ENCODE measurements around the gene RFESD. TPM values are rescaled to one million over a fixed set of nuclear protein-coding genes. Genes with fewer than 3 reads are reported as not detected.
A peak's percentile ranks its signal among the peaks of the same experiment; 100 is the strongest.

Gene RFESD
- total RNA-seq: 1.3 TPM

DNA sequence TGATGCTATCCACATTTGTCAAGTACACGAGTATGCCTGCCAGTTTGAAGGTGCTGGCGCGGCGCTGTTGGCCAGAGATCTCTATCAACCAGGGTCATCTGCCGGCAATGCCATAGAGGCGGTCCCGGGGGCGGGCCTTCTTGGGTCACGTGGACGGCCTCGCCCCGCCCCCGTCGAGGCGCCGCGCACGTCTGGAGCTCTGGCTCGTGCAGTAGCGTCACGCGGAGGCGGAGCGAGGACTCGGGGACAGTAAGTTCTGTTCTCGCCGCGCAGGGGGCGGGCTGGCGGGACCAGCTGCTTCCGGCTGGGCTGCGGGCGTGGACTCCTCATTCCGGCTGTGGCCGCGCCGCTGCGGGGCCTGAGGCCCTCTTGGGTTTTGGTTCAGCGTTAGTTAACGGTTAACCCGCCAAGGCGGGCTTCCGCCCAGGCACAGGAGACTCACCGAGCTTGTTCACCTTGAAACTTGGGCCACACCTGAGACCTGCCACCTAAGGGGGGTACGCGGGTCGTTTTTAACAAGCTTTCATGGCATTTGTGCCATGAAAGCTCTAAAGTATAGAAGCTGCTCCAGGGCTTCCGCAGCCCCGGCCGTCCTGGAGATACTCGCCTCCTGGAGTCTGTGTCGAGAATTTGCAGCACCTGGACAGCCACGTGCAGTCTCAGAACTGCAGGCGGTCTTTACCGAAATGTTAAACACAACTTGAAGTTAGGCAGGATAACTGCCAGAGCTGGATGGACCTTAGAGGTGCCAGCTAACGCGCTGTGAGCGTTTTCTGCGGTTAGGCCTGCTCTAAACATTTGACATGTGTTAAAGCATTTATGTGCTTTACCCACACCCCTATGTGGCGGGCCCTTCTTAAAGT lies at the start of gene RFESD:
RFESD (plus strand) TSS at position 209 of the 863 bp plus-strand sequence. CDS start 5,495 bp downstream, outside the sequence.
- peak; percentile 98 for DNase-seq (ENCODE audit: low spot score)

DNA sequence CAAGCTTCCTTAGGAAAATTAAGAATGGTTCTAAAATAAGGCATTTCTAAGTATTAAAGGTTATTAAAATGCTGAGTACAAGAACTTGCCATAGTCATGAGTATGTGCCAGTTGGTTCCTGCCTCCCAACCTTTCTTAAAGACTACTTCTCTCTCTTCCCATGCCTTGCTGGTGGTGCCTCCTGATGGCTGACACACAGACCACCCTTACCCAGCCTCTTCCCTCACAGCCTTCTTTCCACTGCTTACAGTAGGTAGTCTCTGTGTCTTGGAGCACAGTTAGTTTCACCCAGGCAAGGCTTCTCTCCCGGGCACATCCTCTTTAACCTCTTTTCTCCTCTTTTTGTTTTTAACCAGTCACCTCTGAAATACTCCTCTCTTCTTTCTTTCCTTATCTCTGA lies 47.3 kb upstream of the RFESD start:
- DNase-seq (ENCODE audit: low spot score): no peak

DNA sequence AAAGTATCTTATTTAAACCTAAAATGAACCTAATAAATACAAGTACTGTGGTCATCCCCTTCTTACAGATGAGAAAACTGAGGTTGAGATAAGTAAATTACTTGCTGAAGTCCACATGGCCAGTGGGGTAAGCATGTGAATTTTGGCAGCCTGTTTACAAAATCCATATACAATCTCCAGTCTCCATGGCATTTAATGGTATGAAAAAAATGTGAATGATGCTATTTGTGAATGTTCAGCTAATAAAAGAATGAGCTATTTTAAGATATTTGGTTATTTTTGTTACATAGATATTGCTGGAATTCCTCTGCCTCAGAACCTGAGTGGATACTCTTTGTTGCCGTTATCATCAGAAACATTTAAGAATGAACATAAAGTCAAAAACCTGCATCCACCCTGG lies 46.0 kb upstream of the RFESD start:
- no peak for DNase-seq (ENCODE audit: low spot score)

DNA sequence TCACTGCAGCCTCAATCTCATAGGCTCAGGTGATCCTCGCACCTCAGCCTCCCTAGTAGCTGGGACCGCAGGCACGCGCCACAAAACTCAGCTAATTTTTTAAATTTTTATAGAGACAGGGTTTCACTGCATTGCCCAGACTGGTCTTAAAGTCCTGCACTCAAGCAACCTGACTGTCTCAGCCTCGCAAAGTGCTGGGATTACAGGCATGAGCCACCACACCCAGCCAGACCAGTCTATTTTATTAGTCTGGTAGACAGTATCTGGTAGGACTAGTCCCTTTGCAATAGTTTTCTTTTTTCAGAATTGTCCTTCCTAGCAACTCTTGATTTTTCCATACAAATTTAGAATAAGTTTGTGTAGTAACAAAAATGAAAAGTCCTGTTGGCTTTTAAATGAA lies 40.8 kb upstream of the RFESD start:
- no peak for DNase-seq (ENCODE audit: low spot score)

DNA sequence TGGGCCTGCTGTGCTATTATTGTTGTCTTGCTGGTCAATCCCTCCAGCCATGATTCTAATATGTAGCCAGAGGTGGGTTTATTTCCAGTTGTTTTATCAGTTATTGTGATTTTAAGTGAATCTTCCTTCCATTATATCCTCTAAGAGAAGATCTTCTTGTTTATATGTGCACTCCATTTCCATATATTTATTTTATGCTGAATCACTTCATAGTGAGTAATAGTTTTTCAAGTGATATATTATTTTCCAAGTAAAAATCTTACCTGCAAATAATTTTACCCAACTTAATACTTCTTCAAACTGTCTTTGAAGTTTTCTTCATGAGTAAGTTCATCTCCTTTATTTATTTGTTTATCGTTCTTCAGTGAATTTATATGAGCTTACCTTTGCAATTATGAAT lies 40.2 kb upstream of the RFESD start:
- no peak for DNase-seq (ENCODE audit: low spot score)

DNA sequence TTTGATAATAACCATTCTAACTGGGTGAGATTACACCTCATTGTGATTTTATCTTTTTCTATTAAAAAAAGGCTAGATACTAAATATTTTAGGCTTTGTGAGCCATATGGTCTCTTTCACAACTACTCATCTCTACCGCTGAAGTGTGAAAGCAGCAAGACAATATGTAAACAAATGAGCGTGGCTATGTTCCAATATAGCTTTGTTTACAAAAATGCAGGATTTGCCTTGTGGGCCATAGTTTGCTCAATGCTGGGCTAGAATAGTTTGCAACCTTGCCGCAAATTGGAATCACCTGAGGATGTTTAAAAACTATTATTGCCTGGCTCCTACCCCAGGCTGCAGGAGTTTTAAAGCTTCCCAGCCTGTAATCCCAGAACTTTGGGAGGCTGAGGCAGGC lies 36.9 kb upstream of the RFESD start:
- no peak for DNase-seq (ENCODE audit: low spot score)

DNA sequence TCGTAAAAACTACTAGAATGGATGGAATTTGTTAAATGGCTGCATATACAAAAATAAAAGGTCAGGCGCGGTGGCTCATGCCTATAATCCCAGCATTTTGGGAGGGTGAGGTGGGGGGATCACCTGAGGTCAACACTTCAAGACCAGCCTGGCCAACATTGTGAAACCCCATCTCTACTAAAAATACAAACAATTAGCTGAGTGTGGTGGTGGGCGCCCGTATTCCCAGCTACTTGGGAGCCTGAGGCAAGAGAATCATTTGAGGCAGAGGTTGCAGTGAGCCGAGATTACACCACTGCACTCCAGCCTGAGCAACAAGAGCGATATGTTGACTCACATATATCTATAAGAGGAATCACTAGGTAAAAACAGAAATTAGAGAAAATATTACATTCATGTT lies 36.0 kb upstream of the RFESD start:
- no peak for DNase-seq (ENCODE audit: low spot score)

DNA sequence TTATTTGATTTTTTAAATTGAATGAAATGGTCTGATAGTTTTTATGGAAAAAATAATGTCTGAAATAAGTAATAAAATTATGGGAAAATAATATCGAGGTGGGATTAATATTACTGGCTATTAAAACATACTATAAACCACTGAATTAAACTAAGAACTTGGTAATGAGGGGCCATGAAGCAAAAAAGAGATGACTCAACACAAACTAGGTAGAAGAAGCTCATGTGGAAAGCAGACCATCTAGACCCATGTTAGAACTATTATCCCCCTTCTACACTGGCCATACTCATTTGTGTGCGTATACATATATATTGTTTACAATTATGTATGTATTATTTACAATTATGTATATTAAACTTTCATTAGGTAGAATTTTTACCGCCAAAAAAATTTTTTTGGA lies 35.2 kb upstream of the RFESD start:
- no peak for DNase-seq (ENCODE audit: low spot score)

DNA sequence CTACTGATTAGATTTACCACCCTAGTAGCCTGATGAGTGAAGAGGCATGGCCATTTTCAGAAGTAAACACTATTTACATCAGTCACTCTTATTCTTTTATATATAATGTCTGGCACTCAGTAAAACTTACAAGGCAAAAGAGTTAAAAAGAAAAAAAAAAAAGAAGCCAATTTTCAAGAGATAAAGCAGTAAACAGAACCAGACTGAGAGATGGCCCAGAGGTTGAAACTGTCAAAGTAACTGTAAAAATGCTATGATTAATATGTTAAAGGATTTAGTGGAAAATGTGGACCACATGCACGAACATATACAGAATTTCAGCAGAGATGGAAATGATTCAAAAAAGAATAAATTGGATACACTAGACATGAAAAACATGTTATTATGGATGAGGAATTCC lies 33.1 kb upstream of the RFESD start:
- no peak for DNase-seq (ENCODE audit: low spot score)

DNA sequence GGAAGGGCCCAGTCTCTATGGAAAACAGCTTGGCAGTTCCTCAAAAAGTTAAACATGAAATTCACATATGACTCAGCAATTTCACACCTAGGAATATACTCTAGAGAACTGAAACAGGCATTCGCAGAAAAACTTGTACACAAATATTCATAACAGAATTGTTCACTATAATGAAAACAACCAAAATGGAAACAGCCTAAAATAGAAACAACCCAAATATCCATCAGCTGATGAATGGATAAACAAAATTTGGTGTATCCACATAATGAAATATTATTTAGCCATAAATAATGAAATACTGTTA lies 31.5 kb upstream of the RFESD start:
- DNase-seq (ENCODE audit: low spot score): no peak

DNA sequence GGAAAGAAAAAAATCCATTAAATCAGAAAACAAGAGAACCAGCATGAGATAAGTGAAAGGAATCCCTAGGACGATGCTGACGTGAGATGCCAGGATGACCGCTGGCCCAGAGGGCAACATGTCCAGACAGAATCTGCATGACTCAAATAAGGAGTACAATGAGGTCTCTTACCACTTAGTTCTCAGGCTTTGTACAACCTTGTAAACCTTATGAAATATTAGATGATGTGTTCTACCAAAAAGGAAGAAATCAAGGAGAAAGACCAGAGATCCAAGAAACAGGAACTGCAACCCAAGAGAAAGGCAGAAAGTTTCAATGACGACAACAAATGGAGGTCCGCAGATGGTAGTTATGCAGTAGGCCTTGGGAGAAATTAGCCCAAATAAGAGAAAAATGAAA lies 29.5 kb upstream of the RFESD start:
- no peak for DNase-seq (ENCODE audit: low spot score)

DNA sequence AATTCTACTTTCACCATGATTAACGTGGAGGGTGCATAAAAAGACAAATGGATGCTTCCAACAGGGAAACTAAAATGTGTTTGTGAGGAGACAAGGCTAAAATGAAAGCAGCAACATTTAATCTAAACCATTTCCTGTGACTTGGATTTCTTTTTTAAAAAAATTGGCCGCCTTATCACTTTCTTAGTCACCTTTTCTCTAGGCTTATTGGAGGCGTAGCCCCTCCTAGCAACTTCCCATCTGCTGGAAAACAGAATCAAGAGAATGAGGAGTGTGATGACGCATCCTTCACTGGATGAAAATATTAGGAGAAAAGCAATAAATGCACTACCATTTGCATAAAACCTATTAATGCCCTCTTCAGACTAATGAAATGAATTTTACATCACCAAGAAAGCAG lies 27.5 kb upstream of the RFESD start:
- DNase-seq (ENCODE audit: low spot score): no peak

DNA sequence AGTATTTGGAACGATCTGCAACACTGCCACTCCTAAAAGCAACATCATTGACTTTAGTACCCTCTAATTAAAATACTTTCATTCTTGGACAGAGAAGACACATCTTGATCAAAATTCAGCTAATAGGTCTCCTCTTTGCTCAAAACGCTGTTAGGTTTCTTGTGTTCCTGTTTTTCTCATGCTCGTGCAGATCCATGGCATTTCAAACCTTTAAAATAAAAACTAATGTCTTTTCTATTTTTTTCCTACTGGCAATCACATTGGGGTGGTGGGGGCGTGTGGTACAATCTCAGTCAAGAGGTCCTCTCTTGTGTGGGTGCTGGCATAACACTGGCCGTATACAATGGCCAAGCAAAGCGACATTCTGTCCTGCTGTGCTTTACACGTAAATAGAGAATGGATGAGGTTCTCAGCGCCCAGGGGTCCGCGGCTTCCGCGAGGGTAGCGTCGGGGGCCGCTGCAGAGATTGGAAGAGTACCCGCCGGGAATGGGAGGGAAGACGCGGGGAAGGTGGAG lies 27.0 kb upstream of the RFESD start:
- no peak for DNase-seq (ENCODE audit: low spot score)

DNA sequence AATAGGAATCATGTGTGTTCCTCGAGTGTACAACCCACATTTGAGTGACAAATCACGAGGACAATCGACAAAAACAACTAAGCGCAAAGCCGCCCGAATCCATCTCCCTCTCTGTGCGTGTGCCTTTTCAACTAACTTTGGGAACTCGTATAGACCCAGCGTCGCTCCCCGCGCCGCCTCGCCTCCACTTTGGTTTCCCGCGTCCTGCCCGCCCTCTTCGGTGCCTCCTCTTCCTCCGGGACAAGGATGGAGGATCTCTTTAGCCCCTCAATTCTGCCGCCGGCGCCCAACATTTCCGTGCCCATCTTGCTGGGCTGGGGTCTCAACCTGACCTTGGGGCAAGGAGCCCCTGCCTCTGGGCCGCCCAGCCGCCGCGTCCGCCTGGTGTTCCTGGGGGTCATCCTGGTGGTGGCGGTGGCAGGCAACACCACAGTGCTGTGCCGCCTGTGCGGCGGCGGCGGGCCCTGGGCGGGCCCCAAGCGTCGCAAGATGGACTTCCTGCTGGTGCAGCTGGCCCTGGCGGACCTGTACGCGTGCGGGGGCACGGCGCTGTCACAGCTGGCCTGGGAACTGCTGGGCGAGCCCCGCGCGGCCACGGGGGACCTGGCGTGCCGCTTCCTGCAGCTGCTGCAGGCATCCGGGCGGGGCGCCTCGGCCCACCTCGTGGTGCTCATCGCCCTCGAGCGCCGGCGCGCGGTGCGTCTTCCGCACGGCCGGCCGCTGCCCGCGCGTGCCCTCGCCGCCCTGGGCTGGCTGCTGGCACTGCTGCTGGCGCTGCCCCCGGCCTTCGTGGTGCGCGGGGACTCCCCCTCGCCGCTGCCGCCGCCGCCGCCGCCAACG lies 26.3 kb upstream of the RFESD start, which contains the start of gene GPR150:
GPR150 (plus strand) TSS at position 58 of the 840 bp plus-strand sequence; CDS start at position 247, 189 bp downstream.
- DNase-seq (ENCODE audit: low spot score): peak; percentile 23

DNA sequence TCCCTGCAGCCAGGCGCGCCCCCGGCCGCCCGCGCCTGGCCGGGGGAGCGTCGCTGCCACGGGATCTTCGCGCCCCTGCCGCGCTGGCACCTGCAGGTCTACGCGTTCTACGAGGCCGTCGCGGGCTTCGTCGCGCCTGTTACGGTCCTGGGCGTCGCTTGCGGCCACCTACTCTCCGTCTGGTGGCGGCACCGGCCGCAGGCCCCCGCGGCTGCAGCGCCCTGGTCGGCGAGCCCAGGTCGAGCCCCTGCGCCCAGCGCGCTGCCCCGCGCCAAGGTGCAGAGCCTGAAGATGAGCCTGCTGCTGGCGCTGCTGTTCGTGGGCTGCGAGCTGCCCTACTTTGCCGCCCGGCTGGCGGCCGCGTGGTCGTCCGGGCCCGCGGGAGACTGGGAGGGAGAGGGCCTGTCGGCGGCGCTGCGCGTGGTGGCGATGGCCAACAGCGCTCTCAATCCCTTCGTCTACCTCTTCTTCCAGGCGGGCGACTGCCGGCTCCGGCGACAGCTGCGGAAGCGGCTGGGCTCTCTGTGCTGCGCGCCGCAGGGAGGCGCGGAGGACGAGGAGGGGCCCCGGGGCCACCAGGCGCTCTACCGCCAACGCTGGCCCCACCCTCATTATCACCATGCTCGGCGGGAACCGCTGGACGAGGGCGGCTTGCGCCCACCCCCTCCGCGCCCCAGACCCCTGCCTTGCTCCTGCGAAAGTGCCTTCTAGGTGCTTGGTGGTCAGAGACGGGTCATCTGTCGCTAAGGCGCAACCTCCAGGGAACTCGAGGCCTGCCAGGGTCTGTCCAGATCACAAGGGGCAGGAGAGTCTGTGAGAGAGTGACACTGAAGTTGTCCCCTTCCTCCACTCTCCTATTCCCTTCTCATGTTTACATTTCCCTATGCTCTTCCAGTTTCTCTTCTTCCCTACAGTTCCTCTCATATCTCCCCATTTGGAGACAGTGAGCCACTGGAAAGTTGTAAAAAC lies 25.4 kb upstream of the RFESD start:
- no peak for DNase-seq (ENCODE audit: low spot score)

DNA sequence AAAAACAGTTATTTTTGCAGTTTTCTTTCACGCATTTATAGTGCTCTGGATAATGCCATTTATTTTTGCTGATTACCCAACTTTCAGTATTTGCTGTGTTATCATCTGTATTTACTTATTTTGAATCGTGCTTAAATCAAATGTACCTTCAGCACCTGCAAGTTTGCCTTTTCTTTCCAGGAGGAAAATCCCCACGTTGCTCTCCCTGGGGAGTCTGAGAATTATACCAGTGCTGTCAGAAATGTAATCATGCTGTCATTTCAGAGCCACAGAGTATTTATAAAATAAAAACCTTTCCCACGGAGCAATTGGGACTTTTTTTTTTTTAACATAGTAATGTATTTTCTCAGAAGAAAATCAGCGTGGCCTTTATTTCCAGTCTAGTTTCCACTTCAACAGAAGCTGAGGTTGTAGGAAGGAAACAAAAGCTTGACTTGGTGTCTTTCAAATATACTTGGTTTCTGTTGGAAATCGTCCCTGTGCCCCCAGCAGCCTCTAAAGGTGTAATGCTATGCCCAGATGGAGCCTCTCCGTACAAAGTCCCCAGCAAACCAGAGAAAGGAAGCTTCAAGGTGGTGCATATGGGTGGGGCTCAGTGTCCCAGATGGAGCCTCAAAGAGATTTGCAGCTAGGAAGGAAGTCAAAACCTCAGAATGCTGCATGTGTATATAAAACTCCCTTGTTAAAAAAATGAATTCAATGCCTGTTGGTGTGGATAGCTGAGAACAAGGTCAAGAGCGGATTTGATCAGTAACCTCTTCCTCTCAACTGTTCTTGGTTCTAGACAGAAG lies 24.5 kb upstream of the RFESD start:
- no peak for DNase-seq (ENCODE audit: low spot score)

DNA sequence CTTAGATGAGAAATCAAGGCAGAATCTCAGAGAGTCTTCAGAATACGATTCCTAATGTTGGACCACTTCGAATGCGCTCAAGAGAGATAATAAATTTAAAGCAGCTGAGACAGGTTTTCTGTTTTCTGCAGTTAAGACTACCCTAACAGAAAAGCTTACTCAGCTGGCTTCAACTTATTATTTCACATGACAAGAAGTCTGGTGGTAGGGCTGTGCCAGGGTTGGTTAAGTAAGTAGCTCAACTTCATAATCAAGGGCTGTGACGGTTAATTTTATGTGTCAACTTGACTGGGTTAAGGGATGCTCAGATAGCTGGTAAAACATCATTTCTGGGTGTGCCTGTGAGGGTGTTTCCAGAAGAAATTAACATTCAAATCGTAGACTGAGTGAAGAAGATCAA lies 22.9 kb upstream of the RFESD start:
- DNase-seq (ENCODE audit: low spot score): no peak

DNA sequence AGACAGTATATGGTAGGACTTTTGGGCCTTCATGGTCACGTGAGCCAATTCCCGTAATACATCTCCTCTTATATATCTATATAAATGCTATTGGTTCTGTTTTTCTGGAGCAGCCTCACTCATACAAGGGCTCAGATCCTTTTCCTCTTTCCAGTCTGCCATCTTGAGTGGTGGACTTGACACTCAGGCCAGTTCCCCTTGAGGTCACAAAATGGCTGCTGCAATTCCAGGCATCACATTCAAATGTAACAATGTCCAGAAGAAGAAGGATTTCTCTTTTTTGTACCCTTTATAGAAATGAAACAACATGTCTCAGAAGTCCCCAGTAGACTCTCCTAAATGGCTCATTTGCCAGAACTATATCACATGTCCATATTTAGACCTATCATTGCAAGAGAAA lies 22.2 kb upstream of the RFESD start:
- DNase-seq (ENCODE audit: low spot score): no peak

DNA sequence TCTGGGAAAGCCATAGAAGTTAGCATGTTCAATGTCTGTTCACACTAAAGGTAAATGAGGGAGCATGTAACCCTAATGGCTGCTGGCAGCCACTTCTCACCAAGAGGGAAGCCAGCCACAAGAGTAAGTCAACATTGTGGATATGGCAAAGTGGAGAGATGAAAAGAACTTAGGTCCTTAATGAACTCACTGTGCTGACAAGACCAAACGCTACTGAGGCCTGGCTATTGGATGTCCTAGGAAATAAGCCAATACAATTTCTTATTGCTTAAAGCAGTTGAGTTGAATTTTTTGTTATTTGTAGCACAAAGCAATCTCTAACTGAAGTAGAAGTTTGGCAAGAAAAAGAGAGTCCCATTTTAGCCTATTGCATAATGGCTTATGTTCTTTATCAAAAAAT lies 19.9 kb upstream of the RFESD start:
- no peak for DNase-seq (ENCODE audit: low spot score)

DNA sequence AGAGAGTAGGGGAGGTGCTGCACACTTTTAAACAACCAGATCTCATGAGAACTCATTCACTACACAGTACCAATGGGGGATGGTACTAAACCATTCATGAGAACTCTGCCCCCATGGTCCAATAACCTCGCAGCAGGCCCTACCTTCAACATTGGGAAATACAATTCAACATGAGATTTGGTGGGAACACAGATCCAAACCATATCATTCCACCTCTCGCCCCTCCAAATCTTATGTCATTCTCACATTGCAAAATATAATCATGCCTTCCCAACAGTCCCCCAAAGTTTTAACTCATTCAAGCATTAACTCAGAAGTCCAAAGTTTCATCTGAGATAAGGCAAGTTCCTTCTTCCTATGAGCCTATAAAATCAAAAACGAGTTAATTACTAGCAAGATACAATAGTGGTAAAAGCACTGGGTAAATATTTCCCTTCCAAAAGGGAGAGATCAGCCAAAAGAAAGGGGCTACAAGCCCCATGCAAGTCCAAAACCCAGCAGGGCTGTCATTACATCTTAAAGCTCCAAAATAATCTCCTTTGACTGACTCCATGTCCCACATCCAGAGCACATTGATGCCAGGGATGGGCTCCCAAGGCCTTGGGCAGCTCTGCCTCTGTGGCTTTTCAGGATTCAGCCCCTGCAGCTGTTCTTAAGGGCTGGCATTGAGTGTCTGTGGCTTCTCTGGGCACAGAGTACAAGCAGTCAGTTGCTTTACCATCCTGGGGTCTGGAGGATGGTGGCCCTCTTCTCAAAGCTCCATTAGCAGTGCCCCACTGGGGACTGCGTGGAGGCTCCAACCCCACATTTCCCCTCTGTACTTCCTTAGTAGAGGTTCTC lies 18.4 kb upstream of the RFESD start:
- DNase-seq (ENCODE audit: low spot score): no peak
